Activated CD8-positive, alpha-beta memory T cell treated with anti-CD3 and anti-CD28 coated beads, Interleukin-2, amount 50 U/mL, for 24 hours (primary cell): ENCODE data around the gene TMOD1.
"Not testable (repeated sequence)": the region's sequence is repeated elsewhere in the genome, so short reads cannot be mapped to it uniquely, and the experiment has no call there.

ENCODE experiments used
- DNase-seq: peaks from one replicate; pipeline ENCODE4 v3.0.0-alpha.2; 2020; ENCODE audit errors: extremely low read depth

TMOD1 gene

GRCh38 chr9:97565262-97565661 lies 63.8 kb downstream of the TMOD1 start:
- DNase-seq, result no peak

- no peak for DNase-seq
Observed at GRCh38 chr9:97567182-97567893, 65.9 kb downstream of the TMOD1 start.

GRCh38 chr9:97567894-97568202 lies 66.4 kb downstream of the TMOD1 start:
- no peak for DNase-seq

- no peak for DNase-seq
Observed at GRCh38 chr9:97568461-97569275, 67.2 kb downstream of the TMOD1 start.

- no peak for DNase-seq
Observed at GRCh38 chr9:97570899-97571298, 69.4 kb downstream of the TMOD1 start.

- no peak for DNase-seq
Observed at GRCh38 chr9:97571664-97572063, 70.2 kb downstream of the TMOD1 start.

- DNase-seq, result no peak
Observed at GRCh38 chr9:97572196-97572891, 70.9 kb downstream of the TMOD1 start.

- DNase-seq, result no peak
Observed at GRCh38 chr9:97572892-97573365, 71.5 kb downstream of the TMOD1 start.

- DNase-seq, result no peak
Observed at GRCh38 chr9:97573482-97574073, 72.1 kb downstream of the TMOD1 start.

- not testable (repeated sequence) for DNase-seq
Observed at GRCh38 chr9:97574101-97574571, 72.7 kb downstream of the TMOD1 start.

GRCh38 chr9:97574921-97575672 lies 73.6 kb downstream of the TMOD1 start:
- DNase-seq, result peak; percentile 6

GRCh38 chr9:97575673-97576200 lies 74.3 kb downstream of the TMOD1 start:
- no peak for DNase-seq

GRCh38 chr9:97577051-97577450 lies 75.6 kb downstream of the TMOD1 start:
- DNase-seq, result no peak

GRCh38 chr9:97578846-97579245 lies 77.4 kb downstream of the TMOD1 start:
- no peak for DNase-seq

GRCh38 chr9:97579914-97580313 lies 78.4 kb downstream of the TMOD1 start:
- DNase-seq, result no peak

GRCh38 chr9:97581590-97581989 lies 80.1 kb downstream of the TMOD1 start:
- not testable (repeated sequence) for DNase-seq

- not testable (repeated sequence) for DNase-seq
Observed at GRCh38 chr9:97584778-97585177, 83.3 kb downstream of the TMOD1 start.

GRCh38 chr9:97586909-97587308 lies 85.4 kb downstream of the TMOD1 start:
- DNase-seq, result not testable (repeated sequence)

- DNase-seq, result no peak
Observed at GRCh38 chr9:97591535-97591934, 90.1 kb downstream of the TMOD1 start.

- no peak for DNase-seq
Observed at GRCh38 chr9:97592126-97592525, 90.7 kb downstream of the TMOD1 start.

GRCh38 chr9:97593960-97594359 lies 92.5 kb downstream of the TMOD1 start:
- no peak for DNase-seq
